Measurements from ENCODE around the gene TPST2. TPM values are rescaled to one million over a fixed set of nuclear protein-coding genes. Genes with fewer than 3 reads are reported as not detected.
A peak's percentile ranks its signal among the peaks of the same experiment; 100 is the strongest.

TPST2 gene
- total and polyA plus RNA-seq, 2 donors (not counting 3 experiments of a cell fraction or from before 2014, with no cell fraction given), result 49.4 to 121 TPM

GRCh38 chr22:26489447-26490036 is 100.4 kb downstream of the TPST2 start:
- H3K4me3 ChIP-seq (replicated peaks in 1 of 3; ENCODE audit: insufficient read depth in 1 of 3, low read depth in 1 of 3, low read length in 3 of 3), result no peak overlapping the region
- ChIA-PET POLR2A (no interaction called here), CTCF (no interaction called here)
- H3K9ac ChIP-seq (replicated peaks; ENCODE audit: extremely low read depth, insufficient read depth, low read length), result no peak overlapping the region
- peak overlapping the region; percentile 7 for H3K27ac ChIP-seq (ENCODE audit: insufficient read depth, low read depth, low read length)
- H3K4me1 ChIP-seq (ENCODE audit: control insufficient read depth, extremely low read depth, insufficient read depth, low read length), result peaks cover 10% of the 10 kb centered on the region
- TF ChIP-seq GATA2 (IDR thresholded peaks at IDR 0.05; ENCODE audit: insufficient read depth, insufficient read length, low read depth, low read length) (no peak), JUN (IDR thresholded peaks at IDR 0.05; ENCODE audit: borderline replicate concordance, insufficient read depth, insufficient read length, low read depth) (no peak), POLR2AphosphoS5 (IDR thresholded peaks at IDR 0.05; ENCODE audit: insufficient read depth, low read depth, low read length) (no peak), EZH2 (IDR thresholded peaks at IDR 0.05; ENCODE audit: borderline replicate concordance, low read depth, low read length, severe bottlenecking) (no peak), MYC (IDR thresholded peaks at IDR 0.05; ENCODE audit: low read depth, low read length) (no peak), POLR2A (IDR thresholded peaks at IDR 0.05; ENCODE audit: low read depth, low read length) (no peak), FOS (IDR thresholded peaks at IDR 0.05; ENCODE audit: borderline replicate concordance, insufficient read depth, low read length) (no peak)
- TF ChIP-seq, protein P1, sequence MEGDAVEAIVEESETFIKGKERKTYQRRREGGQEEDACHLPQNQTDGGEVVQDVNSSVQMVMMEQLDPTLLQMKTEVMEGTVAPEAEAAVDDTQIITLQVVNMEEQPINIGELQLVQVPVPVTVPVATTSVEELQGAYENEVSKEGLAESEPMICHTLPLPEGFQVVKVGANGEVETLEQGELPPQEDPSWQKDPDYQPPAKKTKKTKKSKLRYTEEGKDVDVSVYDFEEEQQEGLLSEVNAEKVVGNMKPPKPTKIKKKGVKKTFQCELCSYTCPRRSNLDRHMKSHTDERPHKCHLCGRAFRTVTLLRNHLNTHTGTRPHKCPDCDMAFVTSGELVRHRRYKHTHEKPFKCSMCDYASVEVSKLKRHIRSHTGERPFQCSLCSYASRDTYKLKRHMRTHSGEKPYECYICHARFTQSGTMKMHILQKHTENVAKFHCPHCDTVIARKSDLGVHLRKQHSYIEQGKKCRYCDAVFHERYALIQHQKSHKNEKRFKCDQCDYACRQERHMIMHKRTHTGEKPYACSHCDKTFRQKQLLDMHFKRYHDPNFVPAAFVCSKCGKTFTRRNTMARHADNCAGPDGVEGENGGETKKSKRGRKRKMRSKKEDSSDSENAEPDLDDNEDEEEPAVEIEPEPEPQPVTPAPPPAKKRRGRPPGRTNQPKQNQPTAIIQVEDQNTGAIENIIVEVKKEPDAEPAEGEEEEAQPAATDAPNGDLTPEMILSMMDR (IDR thresholded peaks at IDR 0.05; ENCODE audit: extremely low read depth in 1 of 2, insufficient read depth in 1 of 2, low read depth in 1 of 2, low read length in 2 of 2), result no peak
- TF ChIP-seq, protein P2, sequence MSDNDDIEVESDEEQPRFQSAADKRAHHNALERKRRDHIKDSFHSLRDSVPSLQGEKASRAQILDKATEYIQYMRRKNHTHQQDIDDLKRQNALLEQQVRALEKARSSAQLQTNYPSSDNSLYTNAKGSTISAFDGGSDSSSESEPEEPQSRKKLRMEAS (IDR thresholded peaks at IDR 0.05; ENCODE audit: insufficient read depth, insufficient read length), result no peak
- H3K36me3 ChIP-seq (ENCODE audit: control insufficient read depth in 2 of 2, extremely low read depth in 1 of 2, insufficient read depth in 2 of 2, low read length in 2 of 2), result peaks cover 29 to 31% of the 10 kb centered on the region in 2 experiments
- DNase-seq (ENCODE audit: low read depth, low spot score) (no peak), FAIRE-seq (no peak)
- no peak overlapping the region for H2AFZ ChIP-seq (ENCODE audit: low read depth, low read length)
- BruUV-seq (replicated peaks), result no TSS peak
- no peaks in the 10 kb centered on the region for H3K27me3 ChIP-seq (ENCODE audit: control insufficient read depth in 2 of 2, insufficient read depth in 2 of 2, low read length in 2 of 2)
- dilution Hi-C loops (cut with MboI; ENCODE audit: extremely low pct_ligation_motif_present, low sequenced_read_pairs) (no loop called here), intact Hi-C loops (cut with micrococcal nuclease) (loop anchor here (5.0 kb wide), 1 partner anchor 1367 kb away; no protein-coding TSS in a partner anchor)
- H3K9me3 ChIP-seq (replicated peaks; ENCODE audit: control insufficient read depth, insufficient read depth, low read length), result no peaks in the 10 kb centered on the region
- no peaks in the 10 kb centered on the region for H4K20me1 ChIP-seq (replicated peaks; ENCODE audit: control insufficient read depth, extremely low read depth, insufficient read depth, low read length)
- H3K79me2 ChIP-seq (ENCODE audit: control insufficient read depth, insufficient read depth, low read length), result peaks cover 24% of the 10 kb centered on the region
- no peaks in the 10 kb centered on the region for H3K9me1 ChIP-seq (replicated peaks; ENCODE audit: control insufficient read depth, extremely low read depth, insufficient read depth, low read length)
- H3K4me2 ChIP-seq (ENCODE audit: insufficient read depth, low read length), result no peak overlapping the region
